Right atrium auricular region (tissue), 2 donors: ENCODE results near the gene CNPY1. TPM values are rescaled to one million over a fixed set of nuclear protein-coding genes. Genes with fewer than 3 reads are reported as not detected.

ENCODE experiments used
- DNase-seq: peaks from one replicate; pipeline ENCODE4 v3.0.0-alpha.2; 2019; ENCODE audit warnings: low spot score
- H3K27ac ChIP-seq, 2 donors: fragments of 200-600 bp; sonication (generic); 1 replicate in 1 of 2; 2 replicates in 1 of 2; pipeline ENCODE4 v1.5.1; 2016 to 2019
- H3K27me3 ChIP-seq, 2 donors: fragments of 200-600 bp; sonication (generic); one replicate each; pipeline versions ENCODE4 v1.5.1 to v1.6.0; 2017 to 2019
- H3K36me3 ChIP-seq: fragments of 200-600 bp; sonication (generic); one replicate; pipeline ENCODE4 v1.5.1; 2016
- H3K4me1 ChIP-seq, 2 donors: fragments of 200-600 bp; sonication (generic); one replicate each; pipeline versions ENCODE4 v1.5.1 to v1.6.0; 2017 to 2019
- H3K4me3 ChIP-seq, 2 donors: fragments of 200-600 bp; sonication (generic); 1 replicate in 1 of 2; 2 replicates in 1 of 2; pipeline ENCODE4 v1.5.1; 2017 to 2019; ENCODE audit warnings: mild to moderate bottlenecking in 1 of 2, moderate library complexity in 1 of 2
- H3K9me3 ChIP-seq, 2 donors: fragments of 200-600 bp; sonication (generic); one replicate each; pipeline ENCODE4 v1.5.1; 2019
- CTCF ChIP-seq, 2 donors: fragments of 200-600 bp; sonication (generic); IDR thresholded peaks; one replicate each; pipeline ENCODE4 v1.5.1; 2019; ENCODE audit warnings: antibody characterized with exemption in 2 of 2
- total RNA-seq, 2 donors: library from RNA; depleted of rRNA; stranded (reverse); fragments of >200 nt; gene quantifications; one replicate each; pipeline ENCODE4 v1.1.0, GENCODE V29; 2016

The CNPY1 gene
- total RNA-seq, 2 donors from 2014 or later, result not detected

GRCh38 chr7:155508376-155509358 is 37.7 kb downstream of the CNPY1 start:
- peaks cover 0 to 9% of the 10 kb centered on the region in 2 donors for H3K4me1 ChIP-seq
- no peak overlapping the region for H3K27ac ChIP-seq
- DNase-seq, result no peak
- no peak overlapping the region for H3K4me3 ChIP-seq
- H3K27me3 ChIP-seq, result peaks cover 22 to 24% of the 10 kb centered on the region in 2 donors
- no peak for TF ChIP-seq CTCF (IDR thresholded peaks at IDR 0.05)
- H3K36me3 ChIP-seq, result no peaks in the 10 kb centered on the region
- H3K9me3 ChIP-seq, result no peaks in the 10 kb centered on the region

- peaks cover 0 to 9% of the 10 kb centered on the region in 2 donors for H3K4me1 ChIP-seq
- peaks cover 22 to 24% of the 10 kb centered on the region in 2 donors for H3K27me3 ChIP-seq
- H3K36me3 ChIP-seq, result no peaks in the 10 kb centered on the region
- H3K9me3 ChIP-seq, result no peaks in the 10 kb centered on the region
- H3K4me3 ChIP-seq, result no peak overlapping the region
- DNase-seq, result no peak
- no peak for TF ChIP-seq CTCF (IDR thresholded peaks at IDR 0.05)
- no peak overlapping the region for H3K27ac ChIP-seq
These were observed 38.8 kb downstream of the CNPY1 start for GRCh38 chr7:155507576-155507975.

GRCh38 chr7:155506854-155507337 is 39.5 kb downstream of the CNPY1 start:
- Histone ChIP-seq H3K9me3 (no peaks in the 10 kb centered on the region), H3K27me3 (peaks cover 22 to 24% of the 10 kb centered on the region in 2 donors), H3K4me1 (peaks cover 0 to 9% of the 10 kb centered on the region in 2 donors), H3K36me3 (no peaks in the 10 kb centered on the region), H3K4me3 (no peak overlapping the region), H3K27ac (no peak overlapping the region)
- DNase-seq, result no peak
- TF ChIP-seq CTCF (IDR thresholded peaks at IDR 0.05), result no peak

- Histone ChIP-seq H3K4me3 (no peak overlapping the region), H3K9me3 (no peaks in the 10 kb centered on the region), H3K27ac (no peak overlapping the region), H3K36me3 (no peaks in the 10 kb centered on the region), H3K27me3 (peaks cover 21 to 24% of the 10 kb centered on the region in 2 donors), H3K4me1 (peaks cover 0 to 9% of the 10 kb centered on the region in 2 donors)
- no peak for TF ChIP-seq CTCF (IDR thresholded peaks at IDR 0.05)
- DNase-seq, result no peak
These were observed 41.0 kb downstream of the CNPY1 start for GRCh38 chr7:155505422-155505793.

GRCh38 chr7:155497149-155497901 is 49.0 kb downstream of the CNPY1 start:
- Histone ChIP-seq H3K36me3 (no peaks in the 10 kb centered on the region), H3K4me1 (no peaks in the 10 kb centered on the region), H3K27ac (no peak overlapping the region), H3K27me3 (no peaks in the 10 kb centered on the region), H3K4me3 (no peak overlapping the region), H3K9me3 (no peaks in the 10 kb centered on the region)
- DNase-seq, result no peak
- TF ChIP-seq CTCF (IDR thresholded peaks at IDR 0.05), result no peak
